ENCODE data around the gene MRPS18B. TPM values are rescaled to one million over a fixed set of nuclear protein-coding genes. Genes with fewer than 3 reads are reported as not detected.

Gene MRPS18B
- polyA plus RNA-seq, 1 experiment: 56.6 TPM

DNA sequence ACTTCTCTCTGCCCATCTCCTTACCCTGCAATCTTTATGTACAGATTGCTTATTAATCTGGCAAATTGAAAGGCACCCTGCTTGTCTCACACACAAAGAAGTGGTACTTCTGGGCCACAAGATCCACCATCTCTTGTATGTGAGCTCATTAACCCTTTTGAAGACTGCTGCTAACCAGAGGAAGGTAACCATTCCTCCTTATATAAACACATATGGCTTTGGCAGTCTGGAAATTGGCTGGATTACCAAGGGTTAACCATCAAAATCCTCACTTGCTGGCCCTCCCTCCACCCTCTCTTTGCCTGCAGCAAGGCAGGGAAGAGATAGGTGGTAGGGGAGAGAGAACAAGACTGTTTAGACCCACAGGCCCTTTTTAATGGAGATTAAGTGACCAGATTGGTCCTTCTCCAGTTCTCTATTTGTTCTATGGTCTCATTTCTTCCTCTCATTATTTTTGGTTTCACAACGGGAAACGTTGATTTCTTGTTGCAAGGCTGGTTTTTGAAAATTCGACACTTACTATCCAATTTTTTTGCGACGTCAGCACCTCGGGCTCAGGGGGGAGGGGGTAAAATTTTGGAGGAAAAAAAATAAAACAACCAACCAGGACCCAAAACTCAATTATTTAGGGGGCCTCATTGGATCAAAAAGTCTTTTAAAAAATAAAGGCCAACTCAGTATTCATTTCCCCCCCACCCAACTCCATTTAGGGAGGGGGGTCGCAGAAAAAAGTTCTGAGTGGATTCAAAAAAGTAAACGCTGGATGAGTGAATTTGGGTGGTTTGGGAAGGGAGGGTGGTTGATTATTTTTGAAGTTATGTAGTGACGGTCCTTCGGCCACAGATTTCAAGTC is 1.5 kb upstream of the MRPS18B start:
- peak overlapping the region; percentile 88 for H3K27ac ChIP-seq (ENCODE audit: low read depth, low read length)
- no peak for DNase-seq (ENCODE audit: low read depth, low spot score)
- ChIA-PET CTCF (no interaction called here), POLR2A (interaction anchor here (0.6 to 4.7 kb wide), 5 partner anchors 17 to 101 kb away, joined by 4 to 69 read pairs (median 9); partner anchors contain the start of genes DHX16 and MDC1)
- TF ChIP-seq, protein P1, sequence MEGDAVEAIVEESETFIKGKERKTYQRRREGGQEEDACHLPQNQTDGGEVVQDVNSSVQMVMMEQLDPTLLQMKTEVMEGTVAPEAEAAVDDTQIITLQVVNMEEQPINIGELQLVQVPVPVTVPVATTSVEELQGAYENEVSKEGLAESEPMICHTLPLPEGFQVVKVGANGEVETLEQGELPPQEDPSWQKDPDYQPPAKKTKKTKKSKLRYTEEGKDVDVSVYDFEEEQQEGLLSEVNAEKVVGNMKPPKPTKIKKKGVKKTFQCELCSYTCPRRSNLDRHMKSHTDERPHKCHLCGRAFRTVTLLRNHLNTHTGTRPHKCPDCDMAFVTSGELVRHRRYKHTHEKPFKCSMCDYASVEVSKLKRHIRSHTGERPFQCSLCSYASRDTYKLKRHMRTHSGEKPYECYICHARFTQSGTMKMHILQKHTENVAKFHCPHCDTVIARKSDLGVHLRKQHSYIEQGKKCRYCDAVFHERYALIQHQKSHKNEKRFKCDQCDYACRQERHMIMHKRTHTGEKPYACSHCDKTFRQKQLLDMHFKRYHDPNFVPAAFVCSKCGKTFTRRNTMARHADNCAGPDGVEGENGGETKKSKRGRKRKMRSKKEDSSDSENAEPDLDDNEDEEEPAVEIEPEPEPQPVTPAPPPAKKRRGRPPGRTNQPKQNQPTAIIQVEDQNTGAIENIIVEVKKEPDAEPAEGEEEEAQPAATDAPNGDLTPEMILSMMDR (IDR thresholded peaks at IDR 0.05; ENCODE audit: low read depth, low read length): no peak
- H3K9me3 ChIP-seq (ENCODE audit: control insufficient read depth, insufficient read depth, low read length): no peaks in the 10 kb centered on the region
- H3K4me3 ChIP-seq (ENCODE audit: low read depth, low read length): peak overlapping the region; percentile 94
- no peaks in the 10 kb centered on the region for H3K27me3 ChIP-seq (ENCODE audit: control insufficient read depth, insufficient read depth, low read length)

GRCh38 chr6:30616811-30617564 is 652 bp upstream of the MRPS18B start, which contains the start of gene PPP1R10:
TSS of gene PPP1R10 (minus strand) at chr6:30617243. CDS start at chr6:30609944, 7,299 bp downstream.
- Histone ChIP-seq H3K27me3 (ENCODE audit: control insufficient read depth, insufficient read depth, low read length) (no peaks in the 10 kb centered on the region), H3K27ac (ENCODE audit: low read depth, low read length) (peak within 1 kb of the TSS; percentile 98), H3K9me3 (ENCODE audit: control insufficient read depth, insufficient read depth, low read length) (no peaks in the 10 kb centered on the region), H3K4me3 (ENCODE audit: low read depth, low read length) (peak within 1 kb of the TSS; percentile 94)
- TF ChIP-seq, protein P1 (IDR thresholded peaks at IDR 0.05; ENCODE audit: low read depth, low read length): no peak
- CTCF ChIA-PET: interaction anchor here (1.2 to 1.6 kb wide), 2 partner anchors 10 to 76 kb away, joined by 3 to 5 read pairs; partner anchors contain the start of gene ATAT1
- DNase-seq (ENCODE audit: low read depth, low spot score): peak; percentile 100
- POLR2A ChIA-PET: interaction anchor here (0.6 to 1.5 kb wide), 4 partner anchors 10 to 106 kb away, joined by 3 to 5 read pairs (median 3); partner anchors contain the start of genes ABCF1 and ATAT1

DNA sequence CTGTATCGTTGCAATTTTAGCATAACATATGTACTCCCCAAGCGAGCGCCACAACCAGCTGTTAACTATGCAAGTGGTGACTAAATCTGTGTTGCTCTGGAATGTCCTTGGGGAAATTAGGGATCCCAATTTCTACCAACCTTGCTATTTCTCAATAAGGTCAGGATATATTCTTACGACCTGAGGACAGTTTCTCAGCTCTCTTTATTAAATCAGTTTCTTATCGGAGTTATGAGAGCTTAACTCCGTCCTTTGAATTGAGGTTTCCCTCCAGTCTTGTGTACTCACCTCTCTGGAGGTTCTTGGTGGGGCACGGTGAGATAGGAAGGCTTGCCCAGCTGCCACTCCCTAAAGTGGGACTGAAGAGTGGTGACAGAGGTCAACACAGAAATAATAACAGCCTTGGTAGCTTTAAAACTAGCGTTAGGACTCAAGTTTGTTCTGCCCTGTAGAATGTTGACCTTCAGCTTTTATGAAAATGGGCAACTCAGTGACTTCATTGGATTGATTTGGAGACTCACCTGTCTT is 694 bp downstream of the MRPS18B start:
- Histone ChIP-seq H3K27ac (ENCODE audit: low read depth, low read length) (no peak overlapping the region), H3K9me3 (ENCODE audit: control insufficient read depth, insufficient read depth, low read length) (no peaks in the 10 kb centered on the region), H3K27me3 (ENCODE audit: control insufficient read depth, insufficient read depth, low read length) (no peaks in the 10 kb centered on the region), H3K4me3 (ENCODE audit: low read depth, low read length) (peak overlapping the region; percentile 87)
- TF ChIP-seq, protein P1 (IDR thresholded peaks at IDR 0.05; ENCODE audit: low read depth, low read length): no peak
- no peak for DNase-seq (ENCODE audit: low read depth, low spot score)
- ChIA-PET CTCF (interaction anchor here (0.6 to 1.6 kb wide), 5 partner anchors 8 to 205 kb away, joined by 3 to 5 read pairs (median 4); partner anchors contain the start of gene ATAT1), POLR2A (interaction anchor here (0.8 to 1.5 kb wide), 4 partner anchors 8 to 289 kb away, joined by 3 to 18 read pairs (median 4); partner anchors contain the start of genes ABCF1 and ATAT1)

DNA sequence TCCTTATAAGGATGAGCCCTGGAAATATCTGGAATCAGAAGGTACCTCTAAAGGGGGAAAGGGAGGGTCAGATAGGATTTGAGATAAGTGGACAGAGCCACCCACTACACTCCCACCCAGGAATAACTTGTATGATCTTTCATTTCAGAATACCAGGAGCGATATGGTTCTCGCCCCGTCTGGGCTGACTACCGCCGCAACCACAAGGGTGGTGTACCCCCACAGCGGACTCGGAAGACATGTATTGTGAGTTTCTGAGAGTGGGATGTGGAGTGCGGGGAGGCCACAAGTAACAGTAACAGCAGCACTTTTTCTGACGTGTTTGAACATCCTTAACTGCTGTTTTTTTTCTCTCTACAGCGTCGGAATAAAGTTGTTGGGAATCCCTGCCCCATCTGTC is 1.9 kb downstream of the MRPS18B start:
- TF ChIP-seq, protein P1 (IDR thresholded peaks at IDR 0.05; ENCODE audit: low read depth, low read length): no peak
- H3K27me3 ChIP-seq (ENCODE audit: control insufficient read depth, insufficient read depth, low read length): no peaks in the 10 kb centered on the region
- ChIA-PET POLR2A (no interaction called here), CTCF (no interaction called here)
- no peaks in the 10 kb centered on the region for H3K9me3 ChIP-seq (ENCODE audit: control insufficient read depth, insufficient read depth, low read length)
- no peak overlapping the region for H3K27ac ChIP-seq (ENCODE audit: low read depth, low read length)
- no peak overlapping the region for H3K4me3 ChIP-seq (ENCODE audit: low read depth, low read length)
- DNase-seq (ENCODE audit: low read depth, low spot score): no peak
